Psoas muscle (tissue), 8 donors: ENCODE results near the gene JMJD6. TPM values are rescaled to one million over a fixed set of nuclear protein-coding genes. Genes with fewer than 3 reads are reported as not detected.

Experiments
- ATAC-seq, 4 donors: fragments of 200-7000 bp; cut with Tn5 transposase; one replicate each; pipeline ENCODE4 v1.9.1; 2020; ENCODE audit warnings: moderate library complexity in 3 of 4, mild to moderate bottlenecking in 2 of 4
- DNase-seq, 2 donors: peaks; one replicate each; pipeline ENCODE4 v3.0.0-alpha.2; 2020
- H3K27ac ChIP-seq: fragments of 200-600 bp; one replicate; pipeline ENCODE4 v1.8.0; 2022
- H3K27me3 ChIP-seq, 3 donors: fragments of 200-600 bp in 1 of 3; one replicate each; pipeline versions ENCODE4 v1.6.1 to v1.8.0; 2013 to 2022; ENCODE audit warnings: low read length in 2 of 3, mild to moderate bottlenecking in 2 of 3, moderate library complexity in 1 of 3; ENCODE audit not compliant: insufficient read depth in 3 of 3
- H3K36me3 ChIP-seq, 2 donors: fragments of 200-600 bp in 1 of 2; one replicate each; pipeline versions ENCODE4 v1.6.1 to v1.8.0; 2013 to 2022; ENCODE audit warnings: low read depth in 1 of 2, mild to moderate bottlenecking in 1 of 2, moderate library complexity in 1 of 2; ENCODE audit not compliant: insufficient read depth in 1 of 2
- H3K4me1 ChIP-seq: fragments of 200-600 bp; one replicate; pipeline ENCODE4 v1.8.0; 2022
- H3K4me3 ChIP-seq: fragments of 200-600 bp; one replicate; pipeline ENCODE4 v1.8.0; 2022; ENCODE audit warnings: mild to moderate bottlenecking
- H3K9me3 ChIP-seq: fragments of 200-600 bp; one replicate; pipeline ENCODE4 v1.8.0; 2022
- CTCF ChIP-seq: fragments of 200-600 bp; IDR thresholded peaks from one replicate; pipeline ENCODE4 v1.8.0; 2022; ENCODE audit warnings: antibody characterized with exemption
- WGBS, 3 donors: extraction: QIAGEN DNeasy Blood & Tissue Kit; methylation state at CpG; one replicate each; pipeline versions ENCODE4 v1.1.6 to v1.1.7; 2013; 5-methylcytosine and 5-hydroxymethylcytosine counted together
- intact Hi-C, 2 donors: fragments of 100-400 bp; cut with DNase I; formaldehyde crosslinking; loops; one replicate each; pipeline versions ENCODE4 v1.11.0 to v1.14.2; 2022
- polyA plus RNA-seq, 3 donors: library from polyadenylated mRNA; stranded (reverse); fragments of 200-250 nt; gene quantifications; one replicate each; pipeline ENCODE4 v1.2.3, GENCODE V29; 2013
- total RNA-seq, 4 donors: library from RNA; stranded (reverse); fragmentation: NEBNext Ultra II Directional in 2 of 4; extraction: Animal tissue kit (Norgen Biotek cat#: 25700) in 2 of 4; gene quantifications; one replicate each; pipeline versions ENCODE4 v1.2.1 to v1.2.4, GENCODE V29; 2021 to 2023
- donor health status: healthy with polysubstance abuse.
- donor health status: DM: no; HTN: no; CAD: no; lungs with moderate emphysema.
- donor health status: Bipolar disorder and iron deficiency.
- donor health status: healthy.
- donor health status: DM: yes; HTN: yes; CAD: no.
- donor health status: DM: no; HTN: no; CAD: no.
- donor health status: DM: no; HTN: no; CAD: no.
- donor health status: DM: yes; HTN: yes; CAD: no.

JMJD6 gene
- total and polyA plus RNA-seq, 7 donors, result 30.8 to 81.9 (median 53.0) TPM

GRCh38 chr17:76672892-76673291 lies 53.5 kb downstream of the JMJD6 start:
- no peak overlapping the region for H3K4me3 ChIP-seq
- H3K36me3 ChIP-seq, result peaks cover 0 to 13% of the 10 kb centered on the region in 2 donors
- no peaks in the 10 kb centered on the region for H3K27me3 ChIP-seq
- intact Hi-C loops, result no loop called here
- no peaks in the 10 kb centered on the region for H3K9me3 ChIP-seq
- no peak for TF ChIP-seq CTCF
- H3K27ac ChIP-seq, result no peak overlapping the region
- DNase-seq, result no peak
- peaks cover 7% of the 10 kb centered on the region for H3K4me1 ChIP-seq
- WGBS, 3 donors, result 87 to 93% (median 89%) methylated on average over 3 of the region's 3 CpGs
- ATAC-seq, result no peak

- ATAC-seq, result peak in 1 of 4 donors; percentile 3
- peak overlapping the region; percentile 74 for H3K4me3 ChIP-seq
- H3K9me3 ChIP-seq, result no peaks in the 10 kb centered on the region
- peaks cover 0 to 1% (median 0%) of the 10 kb centered on the region in 3 donors for H3K27me3 ChIP-seq
- peaks cover 0 to 7% of the 10 kb centered on the region in 2 donors for H3K36me3 ChIP-seq
- 47 to 58% (median 53%) methylated on average over 13 of the region's 13 CpGs for WGBS, 3 donors
- peaks cover 7% of the 10 kb centered on the region for H3K4me1 ChIP-seq
- peak overlapping the region; percentile 87 for H3K27ac ChIP-seq
- intact Hi-C loops, result no loop called here
- no peak for DNase-seq
- TF ChIP-seq CTCF, result no peak
Observed at GRCh38 chr17:76672270-76672851, 54.0 kb downstream of the JMJD6 start.

GRCh38 chr17:76671912-76672262 lies 54.5 kb downstream of the JMJD6 start:
- Histone ChIP-seq H3K4me3 (peak overlapping the region; percentile 74), H3K27ac (peak overlapping the region; percentile 87), H3K9me3 (no peaks in the 10 kb centered on the region), H3K36me3 (peaks cover 0 to 4% of the 10 kb centered on the region in 2 donors), H3K4me1 (peaks cover 7% of the 10 kb centered on the region), H3K27me3 (peaks cover 0 to 1% (median 0%) of the 10 kb centered on the region in 3 donors)
- intact Hi-C loops, result no loop called here
- TF ChIP-seq CTCF, result no peak
- ATAC-seq (peak; percentile 5 to 31 (median 14)), DNase-seq (no peak)
- 0 to 1% (median 0%) methylated on average over 19 of the region's 19 CpGs for WGBS, 3 donors

- intact Hi-C loops, result no loop called here
- no peak for TF ChIP-seq CTCF
- peaks cover 7% of the 10 kb centered on the region for H3K4me1 ChIP-seq
- peak; percentile 100 for DNase-seq
- peaks cover 0 to 1% (median 0%) of the 10 kb centered on the region in 3 donors for H3K27me3 ChIP-seq
- H3K9me3 ChIP-seq, result no peaks in the 10 kb centered on the region
- no peaks in the 10 kb centered on the region for H3K36me3 ChIP-seq
- WGBS, 3 donors, result 12 to 18% (median 16%) methylated on average over 32 of the region's 32 CpGs
- peak overlapping the region; percentile 74 for H3K4me3 ChIP-seq
- H3K27ac ChIP-seq, result peak overlapping the region; percentile 87
- ATAC-seq, result peak; percentile 98 to 99 (median 99)
Observed at GRCh38 chr17:76671123-76671911, 55.1 kb downstream of the JMJD6 start.
